K562 (cell line): ENCODE measurements around the gene FASTKD3. TPM values are rescaled to one million over a fixed set of nuclear protein-coding genes. Genes with fewer than 3 reads are reported as not detected.

Source experiments
- ESRRA ChIP-seq: fragments of 450-650 bp; IDR thresholded peaks from 2 replicates; pipeline ENCODE4 v1.6.1; 2014; ENCODE audit warnings: low read depth, mild to moderate bottlenecking, moderate library complexity, borderline replicate concordance
- ZNF143 ChIP-seq: sonication (generic); formaldehyde crosslinking; IDR thresholded peaks from 2 replicates; pipeline ENCODE4 v1.9.0; 2022; ENCODE audit warnings: mild to moderate bottlenecking, missing genetic modification reagents
- ZNF512 ChIP-seq: IDR thresholded peaks from 2 replicates; pipeline ENCODE4 v1.6.1; 2016; ENCODE audit warnings: missing genetic modification characterization, missing compliant biosample characterization
- polyA plus RNA-seq, 8 experiments: library from polyadenylated mRNA; depleted of rRNA in 4 of 8; stranded (reverse) in 5 of 8; unstranded in 3 of 8; fragments of >200 nt; fragmentation: Nextera tagmentation in 2 of 8; fragmentation: Illumina TruSeq in 1 of 8; extraction: Ambion mirVana in 2 of 8; extraction: Trizol in 1 of 8; gene quantifications; 2 replicates each; pipeline versions ENCODE4 v1.2.1 to v1.2.3, GENCODE V29; 2011 to 2014; ENCODE audit warnings: inconsistent platforms in 1 of 8, missing spikeins in 1 of 8
- total RNA-seq, 7 experiments: library from RNA; depleted of rRNA in 6 of 7; stranded (reverse); fragments of >200 nt in 6 of 7; fragmentation: Illumina TruSeq in 2 of 7; extraction: Trizol in 2 of 7; gene quantifications; 2 replicates each; pipeline versions ENCODE4 v1.2.1 to v1.2.3, GENCODE V29; 2011 to 2021; ENCODE audit warnings: low replicate concordance in 1 of 7
- TF ChIP-seq, protein P1 (sequence below), 2 experiments: fragments of 450-650 bp; IDR thresholded peaks; 2 replicates each; pipeline ENCODE4 v1.6.1; 2016; ENCODE audit warnings: mild to moderate bottlenecking in 2 of 2, borderline replicate concordance in 1 of 2, low read depth in 1 of 2, moderate library complexity in 1 of 2

Gene FASTKD3
- total and polyA plus RNA-seq, 9 of the 15 experiments (the other 6 are each of a cell fraction or from before 2014, with no cell fraction given), result 17.1 to 149 (median 47.5) TPM

DNA sequence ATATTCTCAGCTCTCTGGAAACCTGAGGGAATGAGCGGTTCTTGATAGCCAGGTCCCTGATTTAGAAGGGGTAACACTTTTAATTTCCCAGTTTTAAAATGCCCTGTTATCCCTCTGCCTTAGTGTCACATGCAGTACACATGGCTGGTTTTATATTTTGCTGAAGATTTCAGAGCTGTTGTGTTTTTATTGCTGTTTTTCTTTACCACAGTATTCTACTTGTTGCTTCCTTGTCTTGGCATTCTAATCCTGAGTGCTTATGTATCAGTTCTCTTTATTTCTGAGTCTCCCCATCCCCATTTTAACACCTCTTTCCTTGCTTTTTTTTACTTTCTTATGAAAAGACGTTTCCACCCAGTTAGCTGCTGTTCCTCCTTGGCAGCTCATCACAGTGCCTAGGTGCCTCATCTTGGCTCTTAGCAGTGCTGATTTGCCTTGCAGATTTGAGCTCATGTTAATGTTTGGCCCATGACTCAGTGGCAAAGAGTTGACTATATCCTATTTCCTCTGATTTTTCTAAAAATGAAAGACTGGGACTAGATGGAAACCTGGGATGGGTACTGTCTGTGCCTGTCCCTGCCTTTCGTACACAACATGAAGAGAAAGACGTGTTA is 3.8 kb upstream of the FASTKD3 start (continued):
- TF ChIP-seq, protein P1, sequence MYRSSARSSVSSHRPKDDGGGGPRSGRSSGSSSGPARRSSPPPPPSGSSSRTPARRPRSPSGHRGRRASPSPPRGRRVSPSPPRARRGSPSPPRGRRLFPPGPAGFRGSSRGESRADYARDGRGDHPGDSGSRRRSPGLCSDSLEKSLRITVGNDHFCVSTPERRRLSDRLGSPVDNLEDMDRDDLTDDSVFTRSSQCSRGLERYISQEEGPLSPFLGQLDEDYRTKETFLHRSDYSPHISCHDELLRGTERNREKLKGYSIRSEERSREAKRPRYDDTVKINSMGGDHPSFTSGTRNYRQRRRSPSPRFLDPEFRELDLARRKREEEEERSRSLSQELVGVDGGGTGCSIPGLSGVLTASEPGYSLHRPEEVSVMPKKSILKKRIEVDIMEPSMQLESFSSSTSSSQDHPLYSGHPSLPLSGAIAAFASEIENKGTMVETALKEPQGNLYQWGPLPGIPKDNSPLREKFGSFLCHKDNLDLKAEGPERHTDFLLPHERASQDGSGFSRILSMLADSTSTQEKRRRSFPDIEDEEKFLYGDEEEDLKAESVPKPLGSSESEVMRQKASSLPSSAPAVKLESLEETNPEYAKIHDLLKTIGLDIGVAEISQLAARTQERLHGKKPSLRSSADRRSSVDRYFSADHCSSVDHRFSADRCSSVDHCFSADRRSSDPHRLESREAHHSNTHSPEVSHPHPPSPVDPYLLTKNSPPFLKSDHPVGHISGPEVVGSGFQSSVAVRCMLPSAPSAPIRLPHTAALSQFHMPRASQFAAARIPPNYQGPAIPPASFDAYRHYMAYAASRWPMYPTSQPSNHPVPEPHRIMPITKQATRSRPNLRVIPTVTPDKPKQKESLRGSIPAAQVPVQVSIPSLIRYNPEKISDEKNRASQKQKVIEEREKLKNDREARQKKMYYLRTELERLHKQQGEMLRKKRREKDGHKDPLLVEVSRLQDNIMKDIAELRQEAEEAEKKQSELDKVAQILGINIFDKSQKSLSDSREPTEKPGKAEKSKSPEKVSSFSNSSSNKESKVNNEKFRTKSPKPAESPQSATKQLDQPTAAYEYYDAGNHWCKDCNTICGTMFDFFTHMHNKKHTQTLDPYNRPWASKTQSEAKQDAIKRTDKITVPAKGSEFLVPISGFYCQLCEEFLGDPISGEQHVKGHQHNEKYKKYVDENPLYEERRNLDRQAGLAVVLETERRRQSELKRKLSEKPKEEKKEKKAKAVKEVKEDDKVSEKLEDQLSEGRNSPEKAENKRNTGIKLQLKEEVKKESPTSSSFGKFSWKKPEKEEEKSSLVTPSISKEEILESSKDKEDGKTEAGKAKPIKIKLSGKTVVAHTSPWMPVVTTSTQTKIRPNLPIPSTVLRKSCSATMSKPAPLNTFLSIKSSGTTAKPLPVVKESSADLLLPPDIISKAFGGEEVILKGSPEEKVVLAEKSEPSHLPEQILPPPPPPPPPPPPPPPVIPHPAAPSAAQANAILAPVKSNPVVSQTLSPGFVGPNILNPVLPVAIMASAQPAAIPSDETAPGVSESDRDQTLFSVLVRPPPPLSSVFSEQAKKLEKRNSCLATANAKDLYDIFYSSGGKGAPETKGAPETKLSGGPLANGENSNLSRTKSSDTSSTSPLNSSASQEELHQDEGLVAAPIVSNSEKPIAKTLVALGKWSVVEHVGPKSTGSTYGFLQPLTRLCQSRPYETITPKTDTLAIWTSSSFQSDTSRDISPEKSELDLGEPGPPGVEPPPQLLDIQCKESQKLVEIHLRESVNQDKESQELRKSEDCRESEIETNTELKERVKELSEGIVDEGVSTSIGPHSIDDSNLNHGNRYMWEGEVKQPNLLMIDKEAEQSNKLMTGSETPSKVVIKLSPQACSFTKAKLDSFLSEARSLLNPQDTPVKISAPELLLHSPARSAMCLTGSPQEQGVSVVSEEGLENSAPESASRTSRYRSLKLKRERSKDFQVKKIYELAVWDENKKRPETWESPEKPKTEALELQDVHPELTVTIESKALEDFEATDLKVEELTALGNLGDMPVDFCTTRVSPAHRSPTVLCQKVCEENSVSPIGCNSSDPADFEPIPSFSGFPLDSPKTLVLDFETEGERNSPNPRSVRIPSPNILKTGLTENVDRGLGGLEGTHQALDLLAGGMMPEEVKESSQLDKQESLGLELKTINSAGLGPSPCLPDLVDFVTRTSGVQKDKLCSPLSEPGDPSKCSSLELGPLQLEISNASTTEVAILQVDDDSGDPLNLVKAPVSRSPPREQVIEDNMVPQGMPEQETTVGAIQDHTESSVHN (IDR thresholded peaks at IDR 0.05; ENCODE audit: borderline replicate concordance in 1 of 2, low read depth in 1 of 2), result no peak
- no peak for TF ChIP-seq ESRRA
- TF ChIP-seq ZNF143 (CRISPR knock-in tag), result no peak
- TF ChIP-seq ZNF512 (tag), result no peak
